SIG-M5 treated with dmso at 0.1 percent for 504 hours (cell line): ENCODE data around the gene ABCC4.

ENCODE experiments used
- DNase-seq: peaks from one replicate; lab custom pipeline; 2025; ENCODE audit not compliant: unreplicated experiment; lab: John Stamatoyannopoulos, UW

Gene ABCC4

GRCh38 chr13:95258098-95258497 lies 43.2 kb downstream of the ABCC4 start:
- no peak for DNase-seq

DNA sequence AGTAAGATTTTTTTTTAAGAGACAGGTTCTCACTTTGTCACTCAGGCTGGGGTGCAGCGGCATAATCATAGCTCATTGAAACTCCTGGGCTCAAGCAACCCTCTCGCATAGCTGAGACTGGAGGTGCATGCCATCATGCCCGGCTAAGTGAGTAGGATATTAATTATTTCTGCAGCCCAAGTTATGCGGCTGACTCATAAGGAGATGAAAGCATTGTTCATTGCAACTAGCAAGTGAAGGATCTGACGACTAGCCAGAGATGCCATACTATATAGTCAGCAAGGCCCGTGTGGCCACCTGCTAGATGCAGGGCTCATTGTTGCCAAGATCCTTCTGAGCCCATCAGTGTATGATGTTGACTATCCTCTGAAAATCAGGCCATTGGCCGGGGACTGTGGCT lies 45.2 kb downstream of the ABCC4 start:
- DNase-seq = no peak

DNA sequence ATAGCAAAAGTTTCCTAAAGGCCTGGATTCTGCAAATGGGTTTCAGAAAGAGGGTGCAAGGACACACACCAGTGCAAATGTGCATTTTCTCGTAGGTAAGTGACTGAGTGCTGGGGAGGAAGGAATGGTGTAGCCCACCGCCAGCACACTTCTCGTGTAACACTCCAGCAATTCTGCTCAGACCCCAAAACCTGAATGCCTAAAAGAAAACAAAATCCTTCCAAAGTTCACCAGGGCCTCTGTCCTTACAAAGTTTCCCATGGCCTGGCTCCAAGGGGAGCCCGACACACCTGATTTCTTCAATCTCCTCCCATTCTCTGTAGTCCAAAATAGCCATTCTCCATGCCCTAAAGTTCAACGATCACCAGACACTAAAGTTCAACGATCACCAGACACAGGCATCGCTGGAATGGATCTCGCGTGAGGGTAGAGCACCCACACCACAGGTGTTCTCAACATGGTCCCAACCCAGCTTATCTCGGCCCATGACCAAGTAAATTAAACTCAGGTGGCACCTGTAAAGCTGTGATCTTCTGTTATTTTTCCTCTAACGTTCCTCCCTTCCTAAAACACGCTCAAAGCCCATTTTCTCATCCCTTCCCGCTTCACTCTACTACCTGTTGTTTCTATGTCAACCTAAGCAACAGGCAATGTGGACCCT lies 46.0 kb downstream of the ABCC4 start:
- no peak for DNase-seq

- DNase-seq = no peak
Observed at GRCh38 chr13:95254339-95254738, 46.9 kb downstream of the ABCC4 start.

- no peak for DNase-seq
Observed at GRCh38 chr13:95253033-95253432, 48.2 kb downstream of the ABCC4 start.

DNA sequence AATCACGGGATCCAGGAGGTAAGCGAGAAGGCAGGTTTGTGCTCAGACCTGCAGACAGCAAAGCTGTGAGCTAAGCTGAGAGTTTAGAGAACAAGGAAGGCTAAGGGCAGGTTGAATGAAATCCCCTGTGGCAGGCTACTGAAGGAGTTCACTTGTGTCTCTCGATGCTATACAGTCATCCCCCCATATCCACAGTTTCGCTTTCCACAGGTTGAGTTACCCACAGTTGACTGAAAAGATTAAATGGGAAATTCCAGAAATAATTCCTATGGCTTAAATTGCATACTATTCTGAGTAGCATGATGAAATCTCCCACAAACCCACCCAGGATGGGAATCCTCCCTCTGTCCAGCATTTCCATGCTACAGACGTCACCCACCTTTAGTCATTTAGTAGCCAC lies 49.6 kb downstream of the ABCC4 start:
- no peak for DNase-seq

GRCh38 chr13:95250961-95251360 lies 50.3 kb downstream of the ABCC4 start:
- DNase-seq = no peak

GRCh38 chr13:95248953-95249352 lies 52.3 kb downstream of the ABCC4 start:
- no peak for DNase-seq

DNA sequence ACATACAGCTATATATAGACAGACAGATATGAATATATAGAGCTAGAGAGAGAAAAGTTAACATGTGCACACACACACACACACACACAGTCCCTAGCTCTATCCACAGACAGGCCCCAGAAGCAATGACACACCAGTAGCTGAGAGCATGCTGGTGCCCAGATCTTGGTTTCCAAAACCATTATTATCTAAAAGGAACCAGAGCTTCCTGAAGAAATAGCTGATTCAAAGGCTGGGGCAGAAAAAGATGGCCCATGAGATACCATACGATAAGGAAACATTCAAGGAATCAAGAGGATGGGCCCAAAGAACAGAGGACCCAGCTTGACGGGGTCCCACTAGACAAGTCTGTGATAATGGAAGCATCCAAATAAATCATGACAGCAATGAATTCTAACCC lies 53.4 kb downstream of the ABCC4 start:
- DNase-seq = no peak

GRCh38 chr13:95247171-95247570 lies 54.1 kb downstream of the ABCC4 start:
- DNase-seq = no peak

DNA sequence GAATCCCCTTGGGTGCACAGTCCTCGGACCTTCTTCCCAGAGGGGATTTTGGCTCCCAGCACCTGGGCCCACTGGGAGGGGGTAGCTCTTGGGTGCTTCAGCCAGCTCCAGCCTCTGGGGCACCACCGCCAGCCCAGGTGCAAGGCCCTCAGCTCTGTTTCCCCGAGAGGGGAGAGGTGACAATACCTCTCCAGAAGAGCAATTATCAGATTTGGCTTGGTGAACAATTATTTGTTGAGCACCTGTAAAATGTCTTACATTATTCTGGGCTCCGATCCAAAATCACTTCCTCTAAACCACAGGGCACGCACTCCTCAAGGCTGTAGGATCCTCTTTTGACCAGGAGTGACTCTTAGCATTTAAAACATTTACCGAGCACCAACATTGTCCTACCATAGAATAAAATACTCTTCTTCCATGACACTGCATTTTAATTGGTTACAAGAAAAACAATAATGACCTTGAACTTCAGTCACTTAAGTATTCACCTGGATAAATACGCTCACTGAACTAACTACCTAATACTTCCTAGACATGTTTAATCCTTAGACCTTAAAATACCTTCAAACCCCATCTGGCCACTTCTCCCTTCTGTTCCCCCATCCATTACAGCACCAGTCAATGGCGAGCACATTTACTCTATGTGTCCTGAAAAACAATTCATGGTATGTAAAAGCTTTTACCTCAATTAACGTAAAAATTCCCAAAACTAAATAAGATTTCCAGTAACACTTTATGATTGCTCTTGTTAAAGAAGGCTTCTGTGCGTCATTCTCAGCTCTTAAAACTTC lies 54.8 kb downstream of the ABCC4 start:
- peak; percentile 20 for DNase-seq

DNA sequence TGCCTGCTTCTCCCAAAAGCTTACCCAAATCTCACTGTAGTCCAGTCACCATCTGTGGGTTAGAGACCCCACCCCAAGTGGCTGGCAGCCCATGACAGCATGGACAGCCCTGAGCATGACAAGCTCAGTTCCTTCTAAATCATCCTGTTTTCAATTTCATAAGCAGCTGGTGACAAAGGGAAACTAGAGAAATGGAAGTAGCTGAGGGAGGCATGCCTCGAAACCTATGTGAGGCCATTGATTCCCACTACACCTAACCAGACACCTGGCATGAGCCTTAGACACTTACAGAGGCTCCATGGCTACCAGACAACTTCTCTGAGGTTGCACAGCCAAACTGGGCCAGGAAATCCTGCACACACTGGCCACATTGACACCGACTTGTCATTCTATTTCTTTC lies 56.2 kb downstream of the ABCC4 start:
- no peak for DNase-seq

DNA sequence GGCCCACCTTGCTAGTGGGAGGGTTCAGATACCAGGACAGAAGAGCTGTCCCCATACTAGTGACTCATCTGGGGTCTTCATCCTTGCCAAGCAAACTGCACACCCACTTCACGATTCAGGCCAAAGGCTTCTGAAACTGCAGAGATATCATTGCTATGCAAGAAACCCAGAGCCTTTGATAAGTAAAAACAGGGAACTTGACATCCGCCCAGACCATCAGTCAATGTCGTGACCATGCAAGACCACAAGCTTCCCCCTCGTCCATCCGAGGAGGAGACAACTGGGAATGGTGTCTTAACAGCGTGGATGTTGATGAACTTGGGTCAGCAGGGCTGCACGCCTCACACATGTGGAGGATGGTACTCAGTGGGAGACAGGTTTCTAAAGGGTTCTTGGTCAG lies 58.0 kb downstream of the ABCC4 start:
- DNase-seq = no peak

DNA sequence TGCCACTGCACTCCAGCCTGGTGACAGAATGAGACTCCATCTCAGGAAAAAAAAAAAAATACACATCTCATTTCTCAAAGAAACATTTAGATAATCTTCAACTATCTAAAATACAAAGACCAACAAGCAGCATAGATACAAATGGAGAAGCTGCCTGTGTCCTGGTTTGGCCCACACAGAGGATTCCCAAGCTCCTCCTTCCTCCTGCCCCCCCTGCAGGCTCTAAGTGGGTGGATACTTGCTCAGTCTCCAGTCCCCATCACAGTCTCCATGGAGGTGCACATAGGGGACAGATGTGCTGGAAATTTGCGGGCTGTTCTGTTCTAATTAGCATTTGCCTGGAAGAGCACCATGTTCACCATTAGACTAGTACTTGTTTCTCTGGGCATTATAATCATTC lies 59.9 kb downstream of the ABCC4 start:
- no peak for DNase-seq

- peak; percentile 60 for DNase-seq
Observed at GRCh38 chr13:95239283-95239682, 62.0 kb downstream of the ABCC4 start.

DNA sequence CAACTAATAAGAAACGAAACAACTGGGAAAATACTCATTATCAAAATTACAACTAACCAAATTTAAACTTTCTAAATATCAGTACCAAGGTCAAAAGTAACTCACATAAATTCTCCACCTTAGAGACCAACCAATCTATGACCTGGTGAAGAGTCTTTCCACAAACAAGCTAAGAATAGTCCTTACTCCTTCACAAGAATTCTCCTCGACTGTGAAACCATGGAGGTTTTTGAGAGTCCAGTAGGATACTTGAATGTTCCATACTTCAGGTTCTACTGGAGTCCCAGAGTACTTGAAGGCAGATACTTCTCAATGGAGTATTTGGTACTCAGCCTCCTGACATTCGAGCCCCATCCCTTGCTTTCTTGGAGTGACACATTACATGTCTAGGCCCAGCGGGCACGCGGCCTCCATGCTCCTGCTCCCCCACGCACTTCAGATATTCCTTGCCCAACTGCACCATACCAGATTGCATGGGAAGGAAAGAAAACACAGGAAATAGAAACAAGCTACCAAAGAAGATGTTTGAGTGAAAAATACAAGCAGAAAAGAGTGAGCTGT lies 63.9 kb downstream of the ABCC4 start:
- DNase-seq = no peak

DNA sequence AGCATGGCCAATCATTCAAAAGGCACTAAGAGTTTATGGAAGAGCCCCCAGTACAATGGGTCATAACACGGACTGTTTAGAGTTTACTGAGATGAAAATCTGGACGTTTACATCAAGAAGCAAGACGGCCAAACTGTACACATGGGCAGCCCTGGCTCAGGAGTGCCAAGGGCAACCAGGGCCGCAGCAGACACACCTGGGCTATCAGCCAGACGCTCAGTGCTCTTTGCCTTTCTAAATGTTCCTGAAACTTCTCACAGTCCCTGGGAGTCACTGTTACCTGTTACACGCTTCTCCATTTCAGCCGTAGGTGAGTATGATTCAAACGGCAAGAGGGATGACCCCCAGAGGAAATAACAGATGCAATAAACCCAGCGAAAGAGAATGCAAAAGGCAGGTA lies 64.5 kb downstream of the ABCC4 start:
- no peak for DNase-seq

DNA sequence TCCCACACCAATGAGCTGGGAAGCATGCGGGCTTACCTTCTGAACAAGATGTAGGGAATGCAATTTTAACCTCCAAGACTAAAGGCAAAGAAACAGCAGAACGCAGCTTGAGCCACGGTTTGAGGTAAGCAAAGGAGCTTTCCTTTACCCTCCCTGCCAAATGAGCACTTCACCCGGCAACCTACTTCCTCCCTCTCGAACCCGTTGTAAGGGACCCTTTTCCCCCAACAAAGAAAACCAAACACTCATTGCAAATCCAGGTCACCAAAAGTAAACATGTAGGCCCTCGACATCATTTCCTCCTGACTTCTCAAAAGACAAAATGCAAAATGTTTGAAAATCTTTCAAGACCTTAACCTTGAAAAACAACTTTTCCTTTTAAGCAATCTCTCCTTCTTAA lies 65.3 kb downstream of the ABCC4 start:
- DNase-seq = no peak

DNA sequence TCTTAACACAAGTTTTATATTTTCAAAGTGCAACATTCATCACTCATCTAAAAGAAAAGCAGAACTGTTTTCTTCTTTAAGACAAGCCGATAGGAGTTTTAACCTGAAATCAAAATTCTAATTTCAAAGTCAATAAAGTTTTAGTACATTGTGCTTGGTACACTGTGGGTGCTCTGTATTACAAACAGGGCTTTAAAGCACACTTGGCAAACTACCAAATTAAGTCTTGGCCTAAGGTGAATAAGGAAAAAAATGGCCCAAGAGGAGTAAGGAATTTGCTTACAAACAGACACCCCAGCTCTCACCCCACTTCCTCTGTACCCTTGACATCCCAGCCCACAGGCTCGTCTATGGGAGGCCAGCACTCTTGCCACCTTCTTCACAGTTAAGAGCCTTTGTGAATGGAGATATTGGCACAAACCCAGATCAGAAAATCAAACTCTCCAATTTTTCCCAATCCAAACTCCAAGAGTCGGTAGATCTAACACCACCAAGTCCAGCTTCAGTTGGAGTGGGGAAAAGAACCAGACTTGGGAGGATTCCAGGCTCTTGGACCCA lies 66.0 kb downstream of the ABCC4 start:
- no peak for DNase-seq

GRCh38 chr13:95234242-95234641 lies 67.0 kb downstream of the ABCC4 start:
- DNase-seq = no peak

- no peak for DNase-seq
Observed at GRCh38 chr13:95233026-95233635, 68.1 kb downstream of the ABCC4 start.

DNA sequence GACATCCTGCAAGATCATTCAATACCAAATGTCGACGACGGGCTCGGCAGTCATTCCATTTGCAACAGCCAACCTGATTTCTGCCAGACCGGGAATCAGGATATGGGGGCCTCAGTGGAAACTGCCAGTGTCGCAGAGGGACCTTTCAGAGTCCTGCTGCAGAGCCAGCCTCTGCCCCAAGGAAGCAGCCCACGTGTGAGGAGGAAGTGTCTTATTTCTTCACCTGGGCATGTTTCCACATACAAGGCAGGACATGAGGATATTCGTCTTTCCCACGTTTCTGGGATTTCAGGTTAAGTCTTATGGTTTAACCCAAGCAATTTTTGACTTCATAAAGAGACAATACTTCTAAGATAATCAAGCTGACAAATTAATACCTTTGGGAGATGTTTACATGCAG lies 69.9 kb downstream of the ABCC4 start:
- no peak for DNase-seq
